HS-5 (cell line): ENCODE measurements around the gene PTPN3.
"Not testable (repeated sequence)": the region's sequence is repeated elsewhere in the genome, so short reads cannot be mapped to it uniquely, and the experiment has no call there.

Experiments
- DNase-seq: peaks from one replicate; pipeline ENCODE4 v3.0.0-alpha.2; 2012; ENCODE audit warnings: low read depth

PTPN3 gene

DNA sequence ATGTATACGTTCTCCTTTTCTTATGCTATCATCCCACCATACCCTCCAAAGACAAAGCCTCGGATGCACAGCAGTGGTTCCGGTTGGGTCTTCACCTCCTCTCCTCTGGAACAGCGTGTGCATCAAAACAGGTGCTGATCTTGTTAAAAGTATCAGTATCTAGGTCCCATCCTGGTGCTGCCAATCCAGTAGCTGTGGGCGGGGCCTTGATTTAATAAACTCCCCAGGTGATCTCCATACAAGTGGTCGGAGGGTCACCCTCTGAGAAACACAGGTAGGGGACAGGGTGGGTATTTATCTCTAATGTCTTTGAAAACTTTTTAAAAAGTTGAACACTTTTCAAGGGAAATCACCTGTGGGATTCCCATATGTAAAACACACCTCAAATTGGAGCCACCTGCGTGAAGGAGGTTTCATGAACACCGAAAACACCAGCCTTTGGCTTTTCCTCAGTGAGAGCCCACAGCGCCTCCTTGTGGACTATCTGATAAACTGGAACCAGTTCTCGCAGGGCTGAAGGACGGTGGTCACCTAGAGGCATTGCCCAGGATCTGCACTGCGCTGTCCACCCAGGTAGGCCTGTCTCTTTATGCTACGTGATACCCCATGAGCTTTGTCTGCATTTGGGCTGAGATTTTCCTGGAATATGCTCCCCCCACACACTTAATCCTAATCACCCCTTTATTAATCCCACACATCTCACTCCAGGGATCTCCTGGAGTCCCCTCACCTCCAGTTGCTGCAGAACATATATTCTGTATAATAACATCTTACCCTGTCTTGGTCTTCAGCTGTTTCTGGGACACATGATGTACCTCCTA is 96.7 kb downstream of the PTPN3 start:
- DNase-seq = peak; percentile 19

DNA sequence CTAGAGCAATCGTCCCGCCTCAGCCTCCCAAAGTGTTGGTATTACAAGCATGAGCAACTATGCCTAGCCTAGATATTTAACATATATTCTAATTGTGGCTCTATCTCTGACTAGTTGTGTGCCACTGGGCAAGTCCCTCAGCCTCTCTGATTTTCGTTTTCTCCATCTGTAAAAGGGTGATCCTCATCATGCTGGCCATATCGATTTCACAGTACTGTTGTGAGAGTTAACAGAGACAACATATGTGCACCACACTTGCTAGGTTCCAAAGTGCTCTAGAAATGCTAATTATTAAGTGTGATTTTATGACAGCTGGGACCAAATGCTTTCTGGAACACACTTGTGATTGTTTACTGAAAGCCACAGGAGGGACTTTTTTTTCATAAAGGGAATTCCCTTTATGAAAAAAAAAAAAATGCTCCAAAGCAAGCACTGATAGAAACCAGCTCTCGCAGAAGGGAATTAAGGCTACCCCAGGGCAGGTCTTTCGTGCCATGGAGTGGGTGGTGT is 98.8 kb downstream of the PTPN3 start:
- DNase-seq = no peak

DNA sequence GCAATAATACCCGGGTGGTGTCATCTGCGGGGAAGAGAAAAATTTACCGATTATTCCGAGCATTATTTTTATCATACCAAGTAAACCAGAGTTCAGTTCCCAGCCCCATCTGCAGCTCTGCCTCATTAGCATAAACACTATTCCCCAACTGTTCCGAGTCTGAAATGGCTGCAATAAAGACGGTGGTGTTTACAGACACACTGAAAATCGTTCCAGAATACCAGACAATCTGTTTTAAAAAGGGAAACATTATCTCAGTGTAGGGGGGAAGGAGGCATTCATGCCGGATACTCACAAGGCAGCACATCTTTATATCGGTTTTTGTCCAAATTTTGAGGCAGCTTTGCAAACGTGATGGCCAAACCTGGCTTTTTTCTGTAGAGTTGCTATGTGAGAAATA is 106.9 kb downstream of the PTPN3 start:
- no peak for DNase-seq

DNA sequence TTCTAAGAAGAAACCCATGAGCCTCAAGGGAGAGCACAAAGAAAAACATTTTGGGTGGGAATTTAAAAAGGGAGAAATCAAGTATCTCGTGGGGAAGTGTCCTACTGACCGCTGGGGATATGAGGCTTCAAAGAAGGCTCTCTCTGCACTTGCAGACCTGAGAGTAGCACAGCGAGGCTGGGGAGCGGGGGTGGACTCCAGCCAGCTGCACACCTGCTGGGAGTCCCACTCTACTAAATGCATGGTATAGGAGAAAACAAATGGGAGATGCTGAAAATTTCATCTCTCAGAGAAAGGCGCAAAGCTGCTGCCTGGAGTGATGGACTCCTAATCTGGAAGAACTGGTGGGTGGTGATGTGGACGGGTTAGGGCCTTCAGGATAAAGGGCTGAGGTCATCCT is 110.3 kb downstream of the PTPN3 start:
- no peak for DNase-seq

DNA sequence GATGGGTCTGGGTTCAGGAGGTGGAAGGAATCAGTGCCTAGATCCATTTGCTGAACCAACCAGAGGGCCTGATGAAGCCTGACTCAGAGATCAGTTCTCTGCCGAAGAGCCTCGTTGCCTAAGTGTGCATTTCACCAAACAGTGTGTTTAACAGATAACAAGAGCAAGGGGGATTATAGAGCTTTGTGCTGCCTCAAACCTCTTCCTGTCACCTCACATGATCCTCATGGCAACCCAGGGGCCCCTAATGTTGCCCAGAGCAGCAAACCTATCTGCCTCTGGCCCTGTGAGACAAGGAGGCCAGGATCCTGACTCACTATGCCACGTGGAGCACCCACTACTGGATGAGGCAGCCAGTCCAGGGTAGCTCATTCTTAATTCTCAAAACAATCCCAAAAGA is 110.9 kb downstream of the PTPN3 start:
- DNase-seq = no peak

DNA sequence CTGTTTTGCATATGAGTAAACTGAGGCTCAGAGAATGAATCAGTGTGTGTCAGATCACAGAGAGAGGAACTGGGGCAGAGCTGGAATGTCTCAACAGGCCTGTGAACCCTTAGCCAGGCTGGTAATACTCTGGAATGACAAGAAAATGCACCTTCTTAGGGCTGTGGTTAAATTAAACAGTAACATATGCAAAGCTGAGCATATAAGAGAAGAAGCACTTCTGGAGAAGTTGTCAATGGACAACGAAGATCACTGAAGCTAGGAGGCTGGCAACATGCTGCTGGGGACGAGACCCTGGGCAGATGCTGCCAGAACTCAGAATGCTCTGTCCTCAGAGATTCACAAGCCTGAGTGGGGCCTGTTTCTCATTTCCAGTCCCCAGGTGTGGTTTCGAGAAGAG is 112.6 kb downstream of the PTPN3 start:
- no peak for DNase-seq

DNA sequence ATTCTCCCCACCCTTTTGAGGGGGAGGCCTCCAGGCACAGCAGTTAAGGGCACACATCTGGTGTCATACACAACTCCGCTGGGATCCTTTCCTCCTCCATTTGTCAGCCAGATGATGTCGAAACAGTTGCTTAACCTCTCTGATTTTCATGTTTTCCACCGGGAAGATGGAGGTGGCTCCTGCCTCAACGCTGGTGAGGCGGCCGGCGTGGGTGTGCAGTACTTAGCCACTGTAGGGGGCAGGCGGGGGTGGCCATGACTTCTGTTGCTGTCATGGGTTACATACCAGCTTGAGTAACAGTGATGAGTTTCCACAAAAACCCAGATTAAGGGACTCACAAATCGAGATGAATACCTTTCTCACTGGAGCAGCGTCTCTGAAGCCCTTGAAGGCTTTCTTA is 114.2 kb downstream of the PTPN3 start:
- DNase-seq = no peak

DNA sequence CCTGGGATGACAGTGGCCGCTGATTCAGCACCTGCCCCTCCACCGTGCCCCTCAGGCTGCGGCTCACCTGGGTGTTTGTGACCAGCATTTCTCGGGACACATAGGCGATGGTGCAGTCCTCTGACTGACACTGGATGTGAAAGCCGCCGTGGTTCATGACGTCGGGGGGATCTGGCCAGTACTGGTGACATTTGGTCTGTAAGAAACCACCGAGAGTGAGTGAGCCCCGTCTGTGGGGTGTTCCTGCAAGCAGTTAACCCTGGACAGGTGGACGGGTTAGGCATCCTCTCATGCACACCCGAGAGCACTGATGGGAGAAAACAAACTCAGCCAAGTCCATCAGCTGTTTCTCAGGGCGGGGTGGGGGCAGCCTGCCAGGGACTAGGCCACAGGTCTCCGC is 114.8 kb downstream of the PTPN3 start:
- DNase-seq = no peak

DNA sequence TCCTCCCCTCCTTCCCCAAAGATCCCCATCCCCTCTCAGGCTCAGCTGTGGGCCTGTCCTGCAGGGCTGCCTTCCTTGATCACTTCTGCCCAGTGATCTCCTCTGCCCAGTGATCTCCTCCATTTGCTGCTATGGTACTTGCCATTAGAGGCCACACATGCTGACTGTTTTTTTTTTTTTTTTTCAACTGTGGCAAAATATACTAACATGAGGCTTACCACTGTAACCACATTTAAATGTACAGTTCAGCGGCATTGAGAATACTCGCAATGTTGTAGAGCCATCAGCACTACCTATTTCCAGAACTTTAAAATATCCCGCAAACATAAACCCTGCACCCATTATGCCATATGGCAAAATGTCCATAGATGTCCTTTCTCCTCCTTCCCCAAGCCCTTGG is 115.5 kb downstream of the PTPN3 start:
- no peak for DNase-seq

DNA sequence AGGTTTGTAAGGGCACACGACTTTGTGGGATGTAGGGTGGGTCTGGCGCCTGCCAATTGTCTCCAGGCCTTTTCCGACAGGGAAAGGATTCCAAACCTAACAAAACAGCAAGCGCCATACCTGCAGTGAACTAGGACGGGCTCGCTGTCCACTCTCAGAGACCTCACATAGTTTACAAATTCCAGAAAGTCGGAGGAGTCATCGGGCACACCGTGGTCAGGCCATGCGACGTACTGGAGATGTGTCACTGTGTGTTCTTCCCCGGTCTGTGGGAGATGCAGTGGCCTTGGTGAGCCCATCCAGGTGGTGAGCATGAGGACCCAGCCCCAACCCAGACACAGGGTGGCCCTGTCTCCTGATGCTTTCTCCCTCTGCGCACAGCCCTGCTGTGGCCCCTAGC is 115.9 kb downstream of the PTPN3 start:
- no peak for DNase-seq

DNA sequence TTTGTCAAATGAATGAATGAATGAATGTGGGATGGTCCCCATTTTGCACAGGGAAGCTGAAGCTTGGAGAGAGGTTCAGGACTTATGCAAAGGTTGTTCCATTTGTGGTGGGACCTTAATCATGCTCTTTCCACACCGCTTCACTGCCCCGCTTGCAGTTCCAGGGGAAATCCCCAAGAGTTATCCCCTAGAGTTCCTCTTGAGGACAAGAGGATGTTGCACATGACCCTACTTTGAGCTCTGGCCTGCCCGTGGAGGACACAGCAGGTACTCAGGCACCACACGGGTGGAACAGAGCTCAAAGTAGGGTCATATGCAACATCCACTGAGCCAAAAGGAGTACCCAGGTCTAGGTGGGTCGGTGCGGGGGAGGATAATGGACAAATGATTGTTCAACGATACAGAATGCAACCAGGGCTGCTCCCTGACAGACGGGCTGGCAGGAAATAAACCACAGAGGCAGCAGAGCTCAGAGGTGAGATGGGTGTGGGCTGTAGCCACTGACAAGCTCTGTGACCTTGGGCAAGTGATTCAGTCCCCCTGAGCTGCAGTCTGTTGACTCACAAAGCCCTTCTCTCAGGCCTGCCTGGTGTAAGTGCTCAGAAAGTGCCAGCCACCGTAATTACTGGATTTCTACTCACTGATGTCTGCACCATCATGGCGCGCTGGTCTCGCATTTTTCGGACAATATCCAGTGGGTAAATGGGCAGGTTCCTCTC is 116.9 kb downstream of the PTPN3 start:
- peak; percentile 25 for DNase-seq

DNA sequence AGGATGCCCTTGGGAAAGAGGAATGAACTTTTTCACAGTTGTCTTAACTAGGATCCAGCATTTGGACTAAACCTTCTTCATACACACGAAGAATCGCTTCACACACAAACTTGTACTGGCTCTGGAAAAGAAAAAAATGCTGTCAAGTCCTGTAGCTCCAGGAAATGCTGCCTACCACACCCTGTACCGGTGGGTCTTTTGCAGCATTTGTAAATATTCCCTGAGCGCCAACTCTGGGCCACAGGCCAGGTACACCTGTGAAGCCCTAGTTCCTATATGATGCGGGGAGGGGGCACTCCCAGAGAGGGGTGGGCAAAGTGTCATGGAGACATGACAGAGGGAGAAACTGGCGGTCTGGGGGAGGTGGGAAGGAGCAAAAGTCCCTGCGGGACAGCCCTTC is 118.6 kb downstream of the PTPN3 start:
- no peak for DNase-seq

DNA sequence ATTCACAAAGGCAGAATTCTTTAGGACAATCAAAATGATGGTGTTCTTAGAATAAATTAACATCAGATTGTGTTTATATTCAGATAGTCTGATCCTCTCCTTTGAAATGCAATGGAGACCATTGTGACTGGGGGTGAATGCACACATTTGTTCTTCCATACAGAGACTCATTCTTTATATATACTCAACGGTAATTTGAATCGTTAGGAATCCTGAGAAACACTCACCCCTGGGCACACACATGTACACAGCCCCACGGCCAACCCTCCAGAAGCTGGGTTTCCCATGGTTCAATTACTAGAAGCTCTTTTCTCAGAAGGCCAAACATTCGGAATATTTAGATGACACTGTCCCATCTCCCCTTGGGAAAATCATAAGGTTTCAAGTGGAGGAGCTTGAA is 119.8 kb downstream of the PTPN3 start:
- no peak for DNase-seq

DNA sequence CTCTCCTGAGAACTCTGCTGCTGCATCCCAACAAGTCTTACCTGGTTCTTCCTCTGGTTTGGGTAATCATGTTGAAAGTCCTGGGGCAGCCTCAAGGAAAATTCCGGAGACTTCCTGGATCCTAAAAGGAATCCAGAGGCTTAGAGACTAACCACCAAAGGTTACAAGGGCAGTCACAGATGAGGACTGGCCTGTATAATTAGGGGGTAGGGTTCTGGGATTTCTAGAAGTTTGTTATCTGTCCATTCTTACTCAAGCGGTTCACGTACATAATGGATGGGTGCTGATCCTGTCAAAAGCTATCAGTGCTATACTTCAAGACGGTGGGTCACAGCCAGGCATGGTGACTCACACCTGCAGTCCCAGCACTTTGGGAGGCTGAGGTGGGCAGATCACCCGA is 125.9 kb downstream of the PTPN3 start:
- DNase-seq = no peak

DNA sequence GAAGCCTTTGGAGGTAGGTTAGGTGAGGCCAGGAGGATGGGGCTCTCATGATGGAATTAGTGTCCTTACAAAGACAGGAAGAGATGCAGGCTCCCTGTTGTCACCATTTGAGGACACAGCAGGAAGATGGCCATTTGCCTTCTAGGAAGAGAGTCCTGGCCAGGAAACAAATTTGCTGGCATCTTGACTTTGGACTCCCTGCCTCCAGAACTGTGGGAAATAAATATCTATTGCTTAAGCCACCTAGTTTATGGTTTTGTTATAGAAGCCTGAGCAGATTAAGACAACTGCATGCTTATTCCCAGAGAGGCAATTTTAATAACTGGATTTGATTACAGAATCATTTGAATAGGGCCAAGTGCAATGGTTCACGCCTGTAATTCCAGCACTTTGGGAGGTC is 126.7 kb downstream of the PTPN3 start:
- DNase-seq = no peak

DNA sequence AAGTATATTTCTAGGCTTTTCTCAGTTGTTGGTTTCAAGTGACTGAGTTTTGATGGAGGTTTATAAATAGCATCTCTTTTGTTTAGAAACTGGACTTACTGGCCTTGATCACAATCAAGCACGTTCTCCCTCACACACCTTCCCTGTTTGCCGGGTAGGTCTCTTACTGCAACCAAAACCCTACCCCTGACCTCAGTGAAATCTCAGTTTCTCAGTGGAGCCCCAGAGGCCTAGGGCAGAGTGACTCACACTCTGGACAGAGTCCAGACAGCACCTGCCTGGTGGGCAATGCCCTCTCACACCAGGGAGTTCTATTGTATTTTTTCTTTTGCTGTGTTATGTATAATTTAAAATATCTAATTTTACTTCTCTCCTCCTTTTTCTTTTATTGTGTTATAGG is 128.8 kb downstream of the PTPN3 start:
- no peak for DNase-seq

DNA sequence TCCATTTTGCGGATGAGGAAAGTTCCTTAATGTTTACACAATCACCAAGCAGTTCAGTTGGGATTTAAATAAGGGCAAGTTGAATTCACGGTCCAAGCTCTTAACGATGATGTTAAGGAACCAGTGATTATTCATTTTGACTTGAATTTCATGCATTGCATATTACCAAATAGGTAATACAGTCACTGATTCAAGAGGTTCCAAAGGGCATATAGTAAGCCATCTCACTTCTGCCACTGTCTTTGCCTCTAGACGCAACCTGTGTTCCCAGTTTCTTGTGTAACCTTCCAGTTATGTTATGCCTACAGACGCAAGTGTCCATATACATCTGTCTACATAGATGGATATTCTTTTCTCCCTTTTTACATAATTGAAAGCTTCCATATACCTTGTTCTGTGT is 137.3 kb downstream of the PTPN3 start:
- DNase-seq = no peak

DNA sequence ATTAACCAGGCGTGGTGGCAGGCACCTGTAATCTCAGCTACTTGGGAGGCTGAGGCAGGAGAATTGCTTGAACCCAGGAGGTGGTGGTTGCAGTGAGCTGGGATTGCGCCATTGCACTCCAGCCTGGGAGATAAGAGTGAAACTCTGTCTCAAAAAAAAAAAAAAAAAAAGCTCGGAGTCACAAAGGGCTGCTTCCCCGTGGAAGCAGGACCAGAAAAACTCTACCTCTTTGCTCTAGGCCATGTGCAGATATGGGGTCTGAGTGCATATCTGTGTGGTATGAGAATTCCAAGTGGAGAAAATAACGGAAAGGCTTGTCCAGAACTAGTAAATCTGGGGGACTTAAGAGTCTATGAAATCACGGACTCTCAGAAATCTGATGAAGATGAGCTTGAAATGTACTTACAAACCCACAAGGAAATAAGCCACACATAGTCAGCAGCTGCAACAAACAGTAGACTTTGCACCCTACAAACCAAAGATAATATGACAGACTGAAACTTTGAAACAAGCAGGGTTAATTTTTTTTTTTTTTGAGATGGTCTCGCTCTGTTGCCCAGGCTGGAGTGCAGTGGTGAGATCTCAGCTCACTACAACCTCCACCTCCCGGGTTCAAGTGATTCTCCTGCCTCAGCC is 139.0 kb downstream of the PTPN3 start:
- DNase-seq = not testable (repeated sequence)

DNA sequence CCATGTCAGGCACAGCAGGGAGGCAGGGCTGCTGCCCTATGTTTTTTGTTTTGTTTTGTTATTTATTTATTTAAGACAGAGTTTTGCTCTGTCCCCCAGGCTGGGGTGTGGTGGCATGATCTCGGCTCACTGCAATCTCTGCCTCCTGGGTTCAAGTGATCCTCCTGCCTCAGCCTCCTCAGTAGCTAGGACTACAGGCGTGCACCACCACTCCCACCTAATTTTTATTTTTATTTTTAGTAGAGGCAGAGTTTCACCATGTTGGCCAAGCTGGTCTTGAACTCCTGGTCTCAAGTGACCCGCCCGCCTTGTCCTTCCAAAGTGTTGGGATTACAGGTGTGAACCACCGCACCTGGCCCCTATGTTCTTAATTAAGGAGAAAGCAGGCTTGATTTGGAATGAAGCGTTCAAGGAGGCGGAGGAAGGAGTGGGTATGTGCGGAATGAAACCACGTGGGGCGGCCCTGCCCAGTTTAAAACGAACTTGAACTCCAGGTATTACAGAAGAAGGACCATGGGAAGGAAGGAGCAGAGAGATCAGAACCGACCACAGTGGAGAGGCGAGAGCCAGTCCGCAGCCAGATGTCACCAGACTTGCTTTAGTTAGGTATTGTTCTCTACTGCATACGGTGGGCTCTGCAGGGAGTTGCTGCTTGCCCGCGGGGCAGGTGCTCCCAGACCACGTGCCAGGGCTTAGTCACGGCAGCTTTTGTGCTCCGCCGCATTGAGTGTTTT is 142.4 kb downstream of the PTPN3 start:
- DNase-seq = no peak

DNA sequence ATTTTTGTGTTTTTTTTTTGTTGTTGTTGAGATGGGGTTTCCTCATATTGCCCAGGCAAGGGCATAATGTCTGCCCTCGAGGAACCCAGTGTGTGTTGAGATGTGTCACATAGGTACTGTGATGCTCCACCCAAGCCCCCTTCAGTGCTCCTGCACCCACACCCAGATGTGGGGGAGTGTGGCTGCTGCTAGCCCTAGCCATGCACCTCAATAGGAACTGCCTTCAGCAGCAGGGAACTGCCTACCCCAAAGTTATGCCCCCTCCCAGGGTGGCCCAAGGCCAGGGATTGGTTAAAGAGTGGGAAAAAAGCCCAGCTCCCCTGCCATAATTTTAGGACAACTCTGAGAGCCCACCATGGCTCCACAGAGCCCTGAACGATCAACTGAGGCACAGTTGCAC is 143.9 kb downstream of the PTPN3 start:
- no peak for DNase-seq

DNA sequence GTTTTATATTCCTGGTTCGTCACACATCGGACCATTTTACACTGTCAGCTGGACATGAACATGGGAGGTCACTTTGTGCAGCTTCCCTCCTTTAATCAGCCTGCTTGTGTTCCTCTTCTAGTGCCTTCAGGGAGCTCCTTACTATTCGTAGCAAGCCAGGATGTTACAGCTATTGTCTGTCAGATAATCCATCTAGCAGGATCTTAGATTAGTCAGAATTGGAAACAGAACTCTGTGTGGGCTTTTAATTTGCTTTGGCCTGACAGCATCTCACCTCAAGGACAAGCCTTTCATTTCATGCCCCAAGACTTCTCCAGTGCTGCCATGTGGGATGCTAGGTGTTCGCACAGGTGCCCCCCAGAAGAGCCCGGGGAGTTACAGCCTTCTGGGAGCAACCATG is 147.1 kb downstream of the PTPN3 start:
- DNase-seq = no peak

DNA sequence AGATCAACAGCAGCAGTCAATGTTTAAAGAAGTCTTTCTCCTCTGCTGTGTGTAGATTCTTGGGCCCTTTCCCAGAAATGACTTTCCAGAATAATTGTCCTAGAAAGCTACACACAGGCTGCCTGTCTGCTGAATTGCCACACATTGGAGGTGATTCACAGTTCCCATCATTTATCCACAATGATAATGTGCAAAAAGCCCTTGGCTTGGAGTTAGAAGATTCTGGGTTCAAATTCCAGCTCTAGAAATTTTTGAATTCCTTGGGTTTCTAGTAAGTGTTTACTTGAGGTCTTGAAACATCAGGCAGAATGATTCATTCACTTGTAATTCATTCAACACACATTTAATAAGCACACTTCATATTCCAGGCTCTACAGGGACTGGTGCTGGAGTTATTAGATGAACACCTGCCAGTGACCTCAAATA is 148.7 kb downstream of the PTPN3 start:
- DNase-seq = peak; percentile 79
